ENCODE measurements around the gene SNAPIN.

- TF ChIP-seq CTCF (optimal IDR thresholded peaks at IDR 0.05 in 1 of 3, IDR thresholded peaks at IDR 0.05 in 1 of 3, conservative IDR thresholded peaks at IDR 0.05 in 1 of 3; ENCODE audit: extremely low read depth in 1 of 3, insufficient read depth in 2 of 3, low read length in 3 of 3) (peak; percentile 9 to 37 (median 13)), EZH2 (IDR thresholded peaks at IDR 0.05; ENCODE audit: low read length) (no peak)
Measured at GRCh38 chr1:153670859-153671627, 12.5 kb downstream of the SNAPIN start, which contains the start of gene ILF2.

Measured in keratinocyte (primary cell).